ENCODE data around the gene FRAT1.
"Not testable (repeated sequence)": the region's sequence is repeated elsewhere in the genome, so short reads cannot be mapped to it uniquely, and the experiment has no call there.

FRAT1 gene, protein sequence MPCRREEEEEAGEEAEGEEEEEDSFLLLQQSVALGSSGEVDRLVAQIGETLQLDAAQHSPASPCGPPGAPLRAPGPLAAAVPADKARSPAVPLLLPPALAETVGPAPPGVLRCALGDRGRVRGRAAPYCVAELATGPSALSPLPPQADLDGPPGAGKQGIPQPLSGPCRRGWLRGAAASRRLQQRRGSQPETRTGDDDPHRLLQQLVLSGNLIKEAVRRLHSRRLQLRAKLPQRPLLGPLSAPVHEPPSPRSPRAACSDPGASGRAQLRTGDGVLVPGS

DNA sequence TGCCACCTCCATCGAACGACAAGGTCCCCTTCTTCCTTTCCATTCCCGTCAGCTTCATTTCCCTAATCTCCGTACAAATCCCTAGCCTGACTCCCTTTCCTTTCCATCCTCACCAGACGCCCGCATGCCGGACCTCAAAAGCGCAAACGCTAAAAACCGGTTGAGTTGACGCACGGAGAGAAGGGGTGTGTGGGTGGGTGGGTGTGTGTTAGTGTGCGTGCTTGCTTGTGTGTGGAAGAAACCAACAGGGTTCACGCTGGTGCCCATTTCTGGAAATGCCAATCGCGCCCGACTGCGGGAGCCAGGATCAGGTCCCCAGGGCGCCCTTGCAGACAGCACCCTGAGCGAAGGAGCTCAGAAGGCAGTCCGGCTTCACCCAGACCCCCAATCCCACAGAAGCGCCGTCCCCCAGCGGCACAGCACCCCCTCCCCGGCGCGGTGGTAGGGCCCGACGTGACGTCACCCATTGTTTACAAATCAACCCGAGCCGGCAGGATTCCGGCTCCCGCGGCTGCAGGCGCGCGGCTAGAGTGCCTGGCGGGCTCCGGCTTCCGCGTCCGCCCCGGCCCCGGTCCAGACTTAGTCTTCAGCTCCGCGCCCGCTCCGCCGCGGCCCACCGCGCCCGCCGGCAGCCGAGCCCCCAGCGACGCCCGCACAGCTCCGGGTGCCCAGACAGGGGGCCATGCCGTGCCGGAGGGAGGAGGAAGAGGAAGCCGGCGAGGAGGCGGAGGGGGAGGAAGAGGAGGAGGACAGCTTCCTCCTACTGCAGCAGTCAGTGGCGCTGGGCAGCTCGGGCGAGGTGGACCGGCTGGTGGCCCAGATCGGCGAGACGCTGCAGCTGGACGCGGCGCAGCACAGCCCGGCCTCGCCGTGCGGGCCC, at the start of gene FRAT1:
FRAT1 (plus strand) TSS at position 500 of the 880 bp plus-strand sequence; CDS start at position 683, 183 bp downstream.
- peak; percentile 29 for DNase-seq

DNA sequence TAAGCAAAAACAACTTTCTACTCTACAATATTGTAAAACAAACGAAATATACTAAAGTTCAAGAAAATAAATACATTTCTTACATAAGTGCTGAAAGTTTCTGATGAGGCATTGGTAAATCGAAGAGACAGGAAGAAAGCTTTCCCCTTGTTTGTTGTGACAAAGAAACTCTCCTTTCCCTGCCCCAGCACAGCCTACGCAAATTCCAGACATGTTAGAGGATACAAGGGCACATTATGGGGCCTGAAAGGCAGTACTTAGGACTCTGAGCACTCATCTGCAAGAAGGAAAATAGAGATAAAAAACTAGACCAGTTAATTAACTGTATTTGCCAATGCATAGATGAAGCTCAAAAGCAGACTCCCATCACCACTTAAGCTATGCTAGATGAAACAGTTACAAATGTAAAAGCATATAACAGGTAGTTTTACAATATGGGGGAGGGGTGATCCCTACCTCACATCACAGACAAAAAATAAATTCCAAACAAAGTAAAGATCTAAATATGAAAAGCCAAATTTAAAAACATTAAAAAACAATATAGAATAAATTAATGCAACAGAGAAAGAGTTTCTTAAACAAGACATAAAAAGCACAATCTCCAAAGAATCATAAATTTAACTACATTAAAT, 48.4 kb upstream of the FRAT1 start:
- no peak for DNase-seq

DNA sequence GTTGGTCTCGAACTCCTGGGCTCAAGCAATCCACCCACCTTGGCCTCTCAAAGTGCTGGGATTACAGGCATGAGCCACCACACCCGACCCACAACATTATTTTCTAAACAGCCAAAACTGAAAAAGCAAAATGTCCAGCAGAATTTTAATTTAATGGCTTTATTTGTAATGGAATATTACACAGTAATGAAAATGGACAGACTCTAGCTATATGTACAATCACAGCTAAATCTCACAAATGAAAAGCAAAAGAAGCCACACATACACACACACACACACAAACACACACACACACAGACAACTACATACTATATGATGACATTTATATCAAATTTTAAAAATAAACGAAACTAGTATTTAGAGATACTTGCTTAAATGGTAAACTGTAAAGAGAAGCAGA, 45.4 kb upstream of the FRAT1 start:
- no peak for DNase-seq

DNA sequence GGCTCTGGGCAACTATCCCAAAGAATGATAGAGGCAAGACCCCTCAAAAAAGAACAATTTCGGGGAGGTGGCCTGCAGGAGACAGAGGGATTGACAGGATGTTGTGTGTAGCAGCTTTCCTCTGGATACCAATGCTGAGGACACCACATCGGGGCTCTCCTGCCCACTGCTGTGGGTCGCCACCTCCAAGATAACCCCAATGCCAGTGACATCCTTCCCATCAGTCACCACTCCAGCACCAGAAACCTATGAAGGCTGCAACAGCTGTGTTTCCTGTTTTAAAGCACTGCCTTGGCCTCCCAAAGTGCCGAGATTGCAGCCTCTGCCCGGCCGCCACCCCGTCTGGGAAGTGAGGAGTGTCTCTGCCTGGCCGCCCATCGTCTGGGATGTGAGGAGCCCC, 44.2 kb upstream of the FRAT1 start:
- DNase-seq, result no peak

DNA sequence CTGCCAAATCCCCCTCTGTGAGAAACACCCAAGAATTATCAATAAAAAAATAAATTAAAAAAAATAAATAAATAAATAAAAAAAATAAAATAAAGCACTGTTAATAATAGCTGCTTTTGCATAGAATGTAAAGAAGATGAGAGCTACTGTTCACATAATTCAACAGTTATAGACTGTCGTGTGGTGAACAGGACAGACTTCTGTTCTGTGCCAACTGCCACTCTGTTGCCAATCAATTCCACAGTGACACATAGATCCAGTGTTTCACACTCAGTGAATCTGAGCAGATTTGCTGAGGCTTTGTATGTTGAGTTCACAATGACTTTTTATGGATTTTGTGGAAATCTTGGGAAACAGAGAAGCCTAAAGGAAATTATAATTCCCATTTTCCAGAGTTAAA, 41.5 kb upstream of the FRAT1 start:
- no peak for DNase-seq

DNA sequence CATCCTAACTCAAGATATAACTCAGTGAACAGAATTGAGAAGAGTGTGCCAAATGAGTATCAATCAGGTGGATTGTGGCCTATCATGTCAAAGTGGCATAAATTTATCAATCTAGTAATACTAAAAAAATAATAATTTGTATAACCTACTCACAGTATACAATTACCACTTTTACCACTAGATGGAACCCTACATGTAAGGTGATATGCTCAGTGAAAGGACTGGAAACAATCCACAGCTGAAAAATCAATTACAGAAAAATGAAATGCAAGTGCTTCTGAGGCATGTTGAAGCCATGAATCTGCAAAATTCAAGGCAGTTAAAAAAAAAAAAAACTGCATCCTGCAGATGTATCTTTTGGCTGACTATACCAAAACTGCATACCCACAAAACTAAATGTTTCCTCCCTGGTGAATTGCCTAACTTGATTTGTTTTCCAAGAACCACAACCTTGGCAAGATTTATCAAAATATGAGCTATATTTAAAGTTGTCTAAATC, 40.5 kb upstream of the FRAT1 start:
- peak; percentile 7 for DNase-seq

DNA sequence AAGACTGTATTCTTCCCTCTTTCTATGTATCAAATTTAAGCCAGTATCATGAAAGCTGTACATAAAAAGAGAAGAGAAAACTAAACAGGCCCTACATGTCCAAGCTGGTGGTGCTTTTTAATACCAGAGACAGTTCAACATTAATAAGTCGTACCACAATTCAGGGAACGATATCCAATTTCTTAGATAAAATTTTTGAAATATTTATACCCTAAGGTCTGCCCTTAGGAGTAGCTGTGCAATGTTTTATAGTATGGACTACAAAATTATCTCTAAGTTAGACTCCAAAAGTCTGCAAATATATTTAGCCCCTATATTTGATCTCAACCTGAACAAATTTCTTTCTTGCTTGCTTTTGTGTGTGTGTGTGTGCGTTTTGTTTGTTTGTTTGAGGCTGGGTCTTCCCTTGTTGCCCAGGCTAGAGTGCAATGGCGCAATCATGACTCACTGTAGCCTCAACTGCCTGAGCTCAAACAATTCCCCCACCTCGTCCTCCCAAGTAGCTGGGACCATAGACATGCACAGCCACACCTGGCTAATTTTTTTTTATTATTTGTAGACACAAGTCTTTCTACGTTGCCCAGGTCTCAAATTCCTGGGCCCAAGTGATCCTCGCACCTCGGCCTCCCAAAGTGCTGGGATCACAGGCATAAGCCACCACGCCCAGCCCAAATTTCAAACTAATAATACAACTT, 39.8 kb upstream of the FRAT1 start:
- no peak for DNase-seq

DNA sequence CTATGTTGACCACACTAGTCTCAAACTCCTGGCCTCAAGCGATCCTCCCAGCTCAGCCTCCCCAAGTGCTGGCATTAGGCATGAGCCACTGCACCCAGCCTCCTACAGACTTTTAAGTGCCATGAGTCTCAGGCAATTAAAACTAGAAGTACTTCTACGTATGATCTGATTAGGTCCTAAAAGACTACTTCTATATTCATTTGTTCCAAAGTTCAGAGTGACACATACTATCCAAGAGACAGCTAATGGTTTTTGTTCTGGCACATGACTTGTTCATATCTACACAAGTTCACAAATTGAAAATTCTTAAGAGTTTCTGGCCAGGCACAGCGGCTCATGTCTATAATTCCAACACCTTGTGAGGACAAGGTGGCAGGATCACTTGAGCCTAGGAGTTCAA, 38.3 kb upstream of the FRAT1 start:
- no peak for DNase-seq

DNA sequence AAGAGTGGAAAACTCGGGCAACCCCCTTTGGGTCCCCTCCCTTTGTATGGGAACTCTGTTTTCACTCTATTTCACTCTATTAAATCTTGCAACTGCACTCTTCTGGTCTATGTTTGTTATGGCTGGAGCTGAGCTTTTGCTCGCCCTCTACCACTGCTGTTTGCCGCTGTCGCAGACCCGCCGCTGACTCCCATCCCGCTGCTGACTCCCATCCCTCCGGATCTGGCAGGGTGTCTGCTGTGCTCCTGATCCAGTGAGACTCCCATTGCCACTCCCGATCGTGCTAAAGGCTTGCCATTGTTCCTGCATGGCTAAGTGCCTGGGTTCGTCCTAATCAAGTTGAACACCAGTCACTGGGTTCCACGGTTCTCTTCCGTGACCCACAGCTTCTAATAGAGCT, 29.0 kb upstream of the FRAT1 start:
- not testable (repeated sequence) for DNase-seq

DNA sequence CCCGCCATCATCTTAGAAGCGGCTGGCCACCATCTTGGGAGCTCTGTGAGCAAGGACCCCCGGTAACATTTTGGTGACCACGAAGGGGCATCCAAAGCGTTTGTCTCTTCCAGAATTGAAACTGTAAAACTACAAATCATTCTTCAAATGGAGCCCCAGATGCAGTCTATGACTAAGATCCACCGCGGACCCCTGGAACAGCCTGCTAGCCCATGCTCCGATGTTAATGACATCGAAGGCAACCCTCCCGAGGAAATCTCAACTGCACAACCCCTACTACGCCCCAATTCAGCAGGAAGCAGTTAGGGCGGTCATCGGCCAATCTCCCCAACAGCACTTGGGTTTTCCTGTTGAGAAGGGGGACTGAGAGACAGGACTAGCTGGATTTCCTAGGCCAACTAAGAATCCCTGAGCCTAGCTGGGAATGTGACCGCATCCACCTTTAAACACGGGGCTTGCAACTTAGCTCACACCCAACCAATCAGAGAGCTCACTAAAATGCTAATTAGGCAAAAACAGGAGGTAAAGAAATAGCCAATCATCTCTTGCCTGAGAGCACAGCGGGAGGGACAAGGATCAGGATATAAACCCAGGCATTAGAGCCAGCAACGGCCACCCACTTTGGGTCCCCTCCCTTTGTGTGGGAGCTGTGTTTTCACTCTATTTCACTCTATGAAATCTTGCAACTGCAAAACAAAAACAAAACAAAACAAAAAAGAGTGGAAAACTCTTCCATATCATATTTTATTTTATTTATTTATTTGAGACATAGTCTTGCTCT, 28.3 kb upstream of the FRAT1 start:
- not testable (repeated sequence) for DNase-seq

DNA sequence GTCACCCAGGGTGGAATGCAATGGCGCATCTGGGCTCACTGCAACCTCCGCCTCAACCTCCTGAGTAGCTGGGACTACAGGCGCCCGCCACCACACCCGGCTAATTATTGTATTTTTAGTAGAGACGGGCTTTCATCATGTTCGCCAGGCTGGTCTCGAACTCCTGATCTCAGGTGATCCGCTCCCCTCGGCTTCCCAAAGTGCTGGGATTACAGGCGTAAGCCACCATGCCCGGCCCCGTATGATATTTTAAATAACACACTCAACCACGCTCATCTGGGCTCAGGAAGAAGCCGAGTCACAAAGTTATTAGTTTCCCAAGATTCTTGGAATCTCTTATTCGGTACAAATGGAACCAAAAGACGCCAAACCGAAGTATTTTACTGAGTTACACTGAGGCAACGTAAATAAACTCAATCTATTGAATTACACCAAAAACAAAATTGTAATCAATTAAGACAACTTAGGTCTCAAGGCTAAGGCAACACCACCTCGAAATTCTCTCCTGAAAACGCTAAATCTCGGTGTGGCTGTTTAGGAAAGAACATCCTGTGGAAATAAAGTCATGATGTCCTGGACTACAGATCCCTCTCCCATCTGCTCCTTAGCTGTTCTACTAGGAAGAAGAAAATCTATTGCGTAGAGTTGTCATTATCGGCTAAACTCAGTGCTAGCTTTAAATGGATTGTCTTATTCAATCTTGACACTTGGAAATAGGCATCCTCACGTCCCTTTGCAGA, 27.5 kb upstream of the FRAT1 start:
- no peak for DNase-seq

DNA sequence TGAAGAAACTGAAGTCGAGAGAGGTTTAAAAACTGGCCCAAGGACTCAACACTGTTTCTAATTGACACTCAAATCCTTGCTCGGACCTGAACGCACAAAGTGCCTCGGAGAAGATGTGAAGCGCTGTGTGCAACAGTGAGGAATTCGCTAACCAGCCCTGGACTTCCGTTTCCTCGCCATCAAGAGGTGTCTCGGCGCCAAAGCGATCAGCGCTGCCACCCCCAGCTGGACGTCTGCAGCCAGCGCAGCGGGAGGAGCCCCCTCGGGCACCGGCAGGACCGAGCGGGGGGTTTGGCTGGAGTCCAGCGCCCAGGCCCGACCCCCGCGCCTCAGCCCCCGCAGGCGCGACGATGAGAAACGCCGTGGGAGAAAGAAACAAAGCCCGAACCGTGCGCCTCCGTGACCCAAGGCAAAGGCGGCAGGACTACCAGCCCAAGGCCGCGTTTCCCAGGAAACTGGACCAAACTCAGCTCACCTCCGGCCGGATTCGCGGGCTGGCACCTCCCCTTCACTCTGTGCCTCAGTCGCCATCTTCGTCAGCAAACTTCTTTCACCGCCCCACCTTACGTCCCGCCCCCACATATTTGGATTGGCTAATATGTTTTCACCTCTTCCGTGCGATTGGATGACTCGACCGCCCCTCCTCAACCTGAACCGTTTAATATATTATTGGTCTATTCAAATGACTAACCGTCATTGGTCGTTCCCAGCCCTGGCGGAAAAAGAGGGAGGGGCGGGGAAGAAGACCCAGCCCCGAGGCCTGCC, 26.8 kb upstream of the FRAT1 start, which contains the start of gene ARHGAP19:
ARHGAP19 (minus strand) TSS at position 541 of the 765 bp plus-strand sequence; CDS start at position 531, 10 bp downstream.
- peak; percentile 88 for DNase-seq

DNA sequence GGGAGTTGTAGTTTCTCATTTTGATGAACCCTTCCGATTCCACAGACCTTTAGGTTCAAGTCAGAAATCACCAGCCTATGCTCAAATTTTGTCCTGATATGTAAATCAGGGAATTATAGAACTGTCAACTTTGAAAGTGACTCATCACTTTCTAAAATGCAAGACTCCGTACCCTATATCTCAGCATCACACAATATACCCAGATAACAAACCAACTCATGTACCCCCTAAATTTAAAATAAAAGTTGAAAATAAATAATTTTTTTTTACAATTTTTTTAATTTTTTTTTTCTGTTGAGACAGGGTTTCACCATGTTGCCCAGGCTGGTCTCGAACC, 26.2 kb upstream of the FRAT1 start:
- DNase-seq, result no peak

DNA sequence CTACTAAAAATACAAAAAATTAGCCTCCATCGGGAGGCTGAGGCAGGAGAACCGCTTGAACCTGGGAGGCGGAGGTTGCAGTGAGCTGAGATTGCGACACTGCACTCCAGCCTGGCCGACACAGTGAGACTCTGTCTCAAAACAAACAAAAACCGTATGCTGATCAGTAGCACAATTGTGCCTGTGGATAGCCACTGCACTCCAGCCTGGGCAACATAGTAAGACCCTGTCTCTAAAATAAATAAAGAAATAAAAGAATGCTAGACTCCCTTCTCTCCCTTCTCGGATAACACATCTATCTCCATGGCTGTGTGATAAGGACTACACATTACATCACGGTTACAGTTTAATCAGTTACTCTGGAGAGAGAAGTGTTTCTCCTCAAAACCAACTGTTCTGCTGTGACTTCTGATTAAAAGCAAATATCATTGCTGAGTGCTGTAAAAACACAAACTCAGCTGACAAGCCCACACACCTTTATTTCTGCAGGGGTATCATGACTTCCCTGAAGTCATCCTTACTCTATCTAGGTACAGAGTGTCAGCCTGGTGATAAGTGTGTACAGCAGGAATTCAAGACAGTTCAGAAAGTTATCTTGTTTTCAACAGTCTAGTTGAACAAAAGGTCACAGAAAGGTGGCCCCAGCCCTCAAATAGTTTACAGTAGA, 21.4 kb upstream of the FRAT1 start:
- DNase-seq, result no peak

DNA sequence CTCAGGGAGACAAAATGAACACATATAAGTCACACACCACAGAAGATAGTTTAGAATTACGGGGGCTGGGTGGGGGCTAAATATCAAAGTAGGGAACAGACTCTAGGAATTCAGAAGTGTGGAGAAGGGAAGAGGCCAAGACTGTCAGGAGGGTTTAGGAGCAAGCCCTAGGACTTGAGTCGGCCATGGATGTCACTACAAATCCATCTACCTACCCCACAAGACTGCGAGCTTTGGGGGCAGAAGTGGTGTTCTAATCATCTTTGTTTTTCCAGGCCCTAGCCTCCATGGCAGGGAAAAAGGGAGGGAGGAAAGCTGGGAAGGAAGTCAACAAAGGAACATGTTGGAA, 20.9 kb upstream of the FRAT1 start:
- no peak for DNase-seq

DNA sequence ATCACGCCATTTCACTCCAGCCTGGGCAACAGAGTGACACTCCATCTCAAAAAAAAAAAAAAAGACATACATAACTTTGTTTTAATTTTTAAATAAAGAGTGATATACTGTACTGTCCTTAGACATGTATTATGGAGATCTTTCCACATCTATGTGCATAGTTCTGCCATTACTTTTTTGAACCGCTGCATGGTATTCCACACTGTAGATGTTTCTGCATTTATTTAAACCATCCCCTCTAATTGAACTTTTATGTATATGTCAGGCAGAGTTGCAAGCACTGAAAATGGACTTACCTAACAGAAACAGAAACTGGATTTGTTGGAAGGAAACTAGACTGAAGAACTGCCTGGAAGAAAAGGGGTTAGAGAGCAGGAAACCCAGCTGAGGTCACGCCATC, 18.1 kb upstream of the FRAT1 start:
- no peak for DNase-seq

DNA sequence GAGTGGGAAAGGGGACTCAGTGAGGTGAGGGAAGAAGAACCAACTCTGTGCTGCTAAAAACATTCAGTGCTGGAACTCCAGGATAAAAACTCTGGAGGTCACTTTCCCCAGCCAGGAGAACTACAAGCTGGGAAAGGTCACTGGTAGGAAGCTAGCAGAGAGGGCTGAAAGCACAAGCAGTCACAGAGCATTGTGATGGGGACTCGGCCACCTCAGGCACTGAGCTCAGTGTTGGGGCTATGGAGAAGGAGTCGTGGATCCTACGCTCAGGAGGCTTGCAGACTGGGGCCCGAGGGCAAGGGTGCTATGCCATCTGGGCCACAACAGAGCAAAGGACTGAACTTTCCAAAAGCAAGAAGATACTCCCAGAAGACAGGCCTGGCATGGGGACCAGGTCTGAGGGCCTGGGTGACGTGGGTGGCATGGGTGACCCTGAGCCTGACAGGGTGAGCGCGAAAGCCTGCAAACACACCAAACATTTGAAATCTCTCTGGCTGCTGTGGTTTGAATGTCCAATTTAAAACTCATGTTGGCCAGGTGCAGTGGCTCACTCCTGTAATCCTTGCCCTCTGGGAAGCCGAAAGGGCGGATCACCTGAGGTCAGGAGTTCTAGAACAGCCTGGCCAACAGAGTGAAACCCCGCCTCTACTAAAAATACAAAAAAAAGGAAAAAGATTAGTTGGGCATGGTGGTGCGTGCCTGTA, 16.8 kb upstream of the FRAT1 start:
- DNase-seq, result no peak

DNA sequence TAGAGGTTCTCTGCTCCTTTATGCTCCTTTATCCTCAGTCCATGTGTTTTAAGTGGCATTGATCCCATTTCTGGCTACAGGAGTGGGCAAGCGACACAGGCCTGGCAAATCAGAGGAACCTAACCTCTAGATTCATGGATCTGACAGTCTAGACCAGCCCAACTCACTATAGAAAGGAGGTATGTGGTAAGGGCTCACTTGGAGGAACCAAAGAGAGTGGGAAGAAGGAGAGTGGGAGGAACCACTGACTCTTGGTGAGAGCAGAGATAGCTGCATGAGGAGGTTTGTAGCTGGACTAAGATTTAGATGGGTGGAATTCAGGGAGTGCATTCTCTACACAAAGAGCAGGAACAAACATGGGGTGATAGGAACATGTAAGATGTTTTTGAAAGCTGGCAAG, 11.6 kb upstream of the FRAT1 start:
- DNase-seq, result no peak

Measured in NCI-H1417 treated with DMSO at 0.1 percent for 48 hours (cell line).